K562 (cell line): ENCODE measurements around the gene RPL22. TPM values are rescaled to one million over a fixed set of nuclear protein-coding genes. Genes with fewer than 3 reads are reported as not detected.

Source experiments
- ATF6 ChIP-seq: sonication (generic); formaldehyde crosslinking; IDR thresholded peaks from 2 replicates; pipeline ENCODE4 v1.4.0; 2020; ENCODE audit warnings: mild to moderate bottlenecking, missing genetic modification reagents
- EGR1 ChIP-seq: fragments of 450-650 bp; conservative IDR thresholded peaks from 2 replicates; pipeline ENCODE4 v1.6.1; 2017; ENCODE audit warnings: mild to moderate bottlenecking
- FOXM1 ChIP-seq, 2 experiments: fragments of 450-650 bp in 1 of 2; sonication (generic) in 1 of 2; formaldehyde crosslinking in 1 of 2; IDR thresholded peaks; 2 replicates each; pipeline versions ENCODE4 v1.6.1 to v1.9.0; 2017 to 2022; ENCODE audit warnings: low read depth in 2 of 2, mild to moderate bottlenecking in 2 of 2, missing genetic modification reagents in 1 of 2, moderate library complexity in 1 of 2
- JUN ChIP-seq, 2 experiments: sonication (generic) in 1 of 2; formaldehyde crosslinking in 1 of 2; IDR thresholded peaks; 2 replicates each; pipeline versions ENCODE4 v1.6.1 to v1.8.0; 2012 to 2022; ENCODE audit warnings: borderline replicate concordance in 2 of 2, mild to moderate bottlenecking in 2 of 2, improper control_type of control experiment in 1 of 2, low read depth in 1 of 2, low read length in 1 of 2, missing genetic modification reagents in 1 of 2
- RBM22 ChIP-seq: fragments of 200-400 bp; formaldehyde crosslinking; IDR thresholded peaks from 2 replicates; pipeline ENCODE4 v1.6.1; 2018; ENCODE audit warnings: low read length, low read depth; ENCODE audit not compliant: poor library complexity, severe bottlenecking
- SAFB ChIP-seq: fragments of 200-400 bp; formaldehyde crosslinking; IDR thresholded peaks from 2 replicates; pipeline ENCODE4 v1.6.1; 2017; ENCODE audit warnings: low read depth, low read length, borderline replicate concordance
- TAF15 ChIP-seq: fragments of 200-400 bp; formaldehyde crosslinking; IDR thresholded peaks from 2 replicates; pipeline ENCODE4 v1.6.1; 2017; ENCODE audit warnings: mild to moderate bottlenecking, low read depth, low read length, moderate library complexity
- TEAD4 ChIP-seq, 2 experiments: sonication (generic) in 1 of 2; formaldehyde crosslinking in 1 of 2; IDR thresholded peaks; 2 replicates each; pipeline versions ENCODE4 v1.6.1 to v1.8.0; 2012 to 2022; ENCODE audit warnings: borderline replicate concordance in 1 of 2, inconsistent platforms in 1 of 2, low read length in 1 of 2, mild to moderate bottlenecking in 1 of 2, missing genetic modification reagents in 1 of 2
- polyA plus RNA-seq, 8 experiments: library from polyadenylated mRNA; depleted of rRNA in 4 of 8; stranded (reverse) in 5 of 8; unstranded in 3 of 8; fragments of >200 nt; fragmentation: Nextera tagmentation in 2 of 8; fragmentation: Illumina TruSeq in 1 of 8; extraction: Ambion mirVana in 2 of 8; extraction: Trizol in 1 of 8; gene quantifications; 2 replicates each; pipeline versions ENCODE4 v1.2.1 to v1.2.3, GENCODE V29; 2011 to 2014; ENCODE audit warnings: inconsistent platforms in 1 of 8, missing spikeins in 1 of 8
- total RNA-seq, 7 experiments: library from RNA; depleted of rRNA in 6 of 7; stranded (reverse); fragments of >200 nt in 6 of 7; fragmentation: Illumina TruSeq in 2 of 7; extraction: Trizol in 2 of 7; gene quantifications; 2 replicates each; pipeline versions ENCODE4 v1.2.1 to v1.2.3, GENCODE V29; 2011 to 2021; ENCODE audit warnings: low replicate concordance in 1 of 7
- TF ChIP-seq, protein P1 (sequence below): sonication (generic); formaldehyde crosslinking; IDR thresholded peaks from 2 replicates; pipeline ENCODE4 v1.8.0; 2022; ENCODE audit warnings: missing genetic modification reagents, mild to moderate bottlenecking, borderline replicate concordance
- TF ChIP-seq, protein P2 (sequence below), 2 experiments: fragments of 450-650 bp in 1 of 2; sonication (generic) in 1 of 2; formaldehyde crosslinking in 1 of 2; IDR thresholded peaks; 2 replicates each; pipeline versions ENCODE4 v1.7.1 to v1.9.0; 2016 to 2022; ENCODE audit warnings: inconsistent platforms in 1 of 2, mild to moderate bottlenecking in 1 of 2, missing genetic modification reagents in 1 of 2

Gene RPL22
- total and polyA plus RNA-seq, 9 of the 15 experiments (the other 6 are each of a cell fraction or from before 2014, with no cell fraction given): 467 to 1,165 (median 607) TPM

DNA sequence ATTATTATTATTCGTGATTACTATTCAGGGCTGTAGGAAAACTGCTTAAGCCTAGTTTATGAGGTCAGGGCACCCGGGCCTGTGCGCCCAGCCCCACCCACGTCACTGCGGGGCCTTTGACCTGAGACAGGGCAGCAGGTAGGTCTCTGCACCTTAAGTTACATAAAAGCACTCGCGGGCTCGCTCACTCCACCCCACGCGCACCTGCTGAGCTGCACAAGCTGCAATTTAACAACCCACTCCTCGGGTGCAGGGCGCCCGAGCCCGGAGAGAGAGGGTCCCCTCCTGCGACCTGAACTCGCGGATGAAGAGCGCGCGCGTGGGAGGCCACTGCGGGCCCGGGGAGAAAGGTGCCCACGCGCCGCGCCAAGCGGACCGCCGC lies 35.9 kb upstream of the RPL22 start (continued):
- TF ChIP-seq, protein P1, sequence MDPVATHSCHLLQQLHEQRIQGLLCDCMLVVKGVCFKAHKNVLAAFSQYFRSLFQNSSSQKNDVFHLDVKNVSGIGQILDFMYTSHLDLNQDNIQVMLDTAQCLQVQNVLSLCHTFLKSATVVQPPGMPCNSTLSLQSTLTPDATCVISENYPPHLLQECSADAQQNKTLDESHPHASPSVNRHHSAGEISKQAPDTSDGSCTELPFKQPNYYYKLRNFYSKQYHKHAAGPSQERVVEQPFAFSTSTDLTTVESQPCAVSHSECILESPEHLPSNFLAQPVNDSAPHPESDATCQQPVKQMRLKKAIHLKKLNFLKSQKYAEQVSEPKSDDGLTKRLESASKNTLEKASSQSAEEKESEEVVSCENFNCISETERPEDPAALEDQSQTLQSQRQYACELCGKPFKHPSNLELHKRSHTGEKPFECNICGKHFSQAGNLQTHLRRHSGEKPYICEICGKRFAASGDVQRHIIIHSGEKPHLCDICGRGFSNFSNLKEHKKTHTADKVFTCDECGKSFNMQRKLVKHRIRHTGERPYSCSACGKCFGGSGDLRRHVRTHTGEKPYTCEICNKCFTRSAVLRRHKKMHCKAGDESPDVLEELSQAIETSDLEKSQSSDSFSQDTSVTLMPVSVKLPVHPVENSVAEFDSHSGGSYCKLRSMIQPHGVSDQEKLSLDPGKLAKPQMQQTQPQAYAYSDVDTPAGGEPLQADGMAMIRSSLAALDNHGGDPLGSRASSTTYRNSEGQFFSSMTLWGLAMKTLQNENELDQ (CRISPR knock-in tag): no peak
- TF ChIP-seq SAFB: peak; percentile 55; the same call in 1 of the 2 replicates
- no peak for TF ChIP-seq TAF15
- TF ChIP-seq ATF6 (CRISPR knock-in tag): 0 out of 2 replicates have a peak, but pooled peaks have one; percentile 43
- no peak for TF ChIP-seq FOXM1 (IDR thresholded peaks at IDR 0.05; ENCODE audit: low read depth)
- no peak for TF ChIP-seq FOXM1 (CRISPR knock-in tag; IDR thresholded peaks at IDR 0.05; ENCODE audit: low read depth)
- TF ChIP-seq TEAD4 (IDR thresholded peaks at IDR 0.05; ENCODE audit: low read length): no peak
- TF ChIP-seq TEAD4 (CRISPR knock-in tag; IDR thresholded peaks at IDR 0.05; ENCODE audit: borderline replicate concordance): no peak
- TF ChIP-seq, protein P2, sequence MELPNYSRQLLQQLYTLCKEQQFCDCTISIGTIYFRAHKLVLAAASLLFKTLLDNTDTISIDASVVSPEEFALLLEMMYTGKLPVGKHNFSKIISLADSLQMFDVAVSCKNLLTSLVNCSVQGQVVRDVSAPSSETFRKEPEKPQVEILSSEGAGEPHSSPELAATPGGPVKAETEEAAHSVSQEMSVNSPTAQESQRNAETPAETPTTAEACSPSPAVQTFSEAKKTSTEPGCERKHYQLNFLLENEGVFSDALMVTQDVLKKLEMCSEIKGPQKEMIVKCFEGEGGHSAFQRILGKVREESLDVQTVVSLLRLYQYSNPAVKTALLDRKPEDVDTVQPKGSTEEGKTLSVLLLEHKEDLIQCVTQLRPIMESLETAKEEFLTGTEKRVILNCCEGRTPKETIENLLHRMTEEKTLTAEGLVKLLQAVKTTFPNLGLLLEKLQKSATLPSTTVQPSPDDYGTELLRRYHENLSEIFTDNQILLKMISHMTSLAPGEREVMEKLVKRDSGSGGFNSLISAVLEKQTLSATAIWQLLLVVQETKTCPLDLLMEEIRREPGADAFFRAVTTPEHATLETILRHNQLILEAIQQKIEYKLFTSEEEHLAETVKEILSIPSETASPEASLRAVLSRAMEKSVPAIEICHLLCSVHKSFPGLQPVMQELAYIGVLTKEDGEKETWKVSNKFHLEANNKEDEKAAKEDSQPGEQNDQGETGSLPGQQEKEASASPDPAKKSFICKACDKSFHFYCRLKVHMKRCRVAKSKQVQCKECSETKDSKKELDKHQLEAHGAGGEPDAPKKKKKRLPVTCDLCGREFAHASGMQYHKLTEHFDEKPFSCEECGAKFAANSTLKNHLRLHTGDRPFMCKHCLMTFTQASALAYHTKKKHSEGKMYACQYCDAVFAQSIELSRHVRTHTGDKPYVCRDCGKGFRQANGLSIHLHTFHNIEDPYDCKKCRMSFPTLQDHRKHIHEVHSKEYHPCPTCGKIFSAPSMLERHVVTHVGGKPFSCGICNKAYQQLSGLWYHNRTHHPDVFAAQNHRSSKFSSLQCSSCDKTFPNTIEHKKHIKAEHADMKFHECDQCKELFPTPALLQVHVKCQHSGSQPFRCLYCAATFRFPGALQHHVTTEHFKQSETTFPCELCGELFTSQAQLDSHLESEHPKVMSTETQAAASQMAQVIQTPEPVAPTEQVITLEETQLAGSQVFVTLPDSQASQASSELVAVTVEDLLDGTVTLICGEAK (IDR thresholded peaks at IDR 0.05): peak; percentile 44
- TF ChIP-seq, protein P2 (CRISPR knock-in tag; IDR thresholded peaks at IDR 0.05): no peak
- no peak for TF ChIP-seq JUN (IDR thresholded peaks at IDR 0.05; ENCODE audit: borderline replicate concordance, low read depth, low read length)
- TF ChIP-seq JUN (CRISPR knock-in tag; IDR thresholded peaks at IDR 0.05; ENCODE audit: borderline replicate concordance): peak; percentile 5; the same call in 1 of the 2 replicates
- TF ChIP-seq EGR1: peak; percentile 49
- TF ChIP-seq RBM22: no peak
